Brain microvascular endothelial cell (primary cell): ENCODE data around the gene SLC15A4.

Experiments
- DNase-seq: peaks from one replicate; pipeline ENCODE4 v3.0.0-alpha.2; 2020
- H3K27ac ChIP-seq: fragments of 250-450 bp; sonication (Bioruptor Pico); 2 replicates; pipeline ENCODE4 v1.5.1; 2020; ENCODE audit warnings: mild to moderate bottlenecking, moderate library complexity
- H3K27me3 ChIP-seq: fragments of 250-450 bp; sonication (Bioruptor Pico); replicated peaks from 2 replicates; pipeline ENCODE4 v1.5.1; 2020; ENCODE audit warnings: mild to moderate bottlenecking
- H3K36me3 ChIP-seq: fragments of 250-450 bp; sonication (Bioruptor Pico); replicated peaks from 2 replicates; pipeline ENCODE4 v1.5.1; 2020; ENCODE audit warnings: mild to moderate bottlenecking
- H3K4me3 ChIP-seq: 2 replicates; pipeline ENCODE4 v1.5.1; 2011; ENCODE audit warnings: low read depth, mild to moderate bottlenecking, control low read depth, low read length, moderate library complexity
- in situ Hi-C: cut with HindIII; loops from 2 replicates; pipeline ENCODE4 v1.10.0; 2017; ENCODE audit warnings: low sequenced_read_pairs, low pct_ligation_motif_present
- TF ChIP-seq, protein P1 (sequence below): IDR thresholded peaks from 2 replicates; pipeline ENCODE4 v1.5.1; 2011; ENCODE audit warnings: low read depth, mild to moderate bottlenecking, moderate library complexity, low read length, control low read depth, inconsistent platforms; ENCODE audit errors: missing control alignments

SLC15A4 gene

DNA sequence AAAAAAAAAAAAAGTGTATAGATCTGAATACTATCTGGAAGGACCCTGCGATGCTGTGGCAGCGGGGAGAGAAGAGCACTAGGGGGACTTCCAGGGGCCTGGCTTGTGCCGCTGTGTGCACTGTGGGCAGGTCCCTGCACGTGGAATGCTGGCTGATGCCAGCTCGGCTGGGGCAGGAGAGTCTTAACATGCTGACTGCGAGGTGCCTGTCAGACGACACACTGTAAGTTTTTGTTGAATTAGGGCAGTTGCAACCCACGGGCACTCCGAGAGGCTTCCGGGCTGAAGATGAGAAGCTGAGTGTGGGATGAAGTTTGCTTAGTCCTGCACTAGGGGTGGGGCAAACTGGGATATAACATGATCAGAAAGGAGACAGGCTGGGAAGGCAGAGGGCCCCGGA lies 40.2 kb upstream of the SLC15A4 start:
- no peaks in the 10 kb centered on the region for H3K36me3 ChIP-seq
- H3K27ac ChIP-seq: no peak overlapping the region
- TF ChIP-seq, protein P1, sequence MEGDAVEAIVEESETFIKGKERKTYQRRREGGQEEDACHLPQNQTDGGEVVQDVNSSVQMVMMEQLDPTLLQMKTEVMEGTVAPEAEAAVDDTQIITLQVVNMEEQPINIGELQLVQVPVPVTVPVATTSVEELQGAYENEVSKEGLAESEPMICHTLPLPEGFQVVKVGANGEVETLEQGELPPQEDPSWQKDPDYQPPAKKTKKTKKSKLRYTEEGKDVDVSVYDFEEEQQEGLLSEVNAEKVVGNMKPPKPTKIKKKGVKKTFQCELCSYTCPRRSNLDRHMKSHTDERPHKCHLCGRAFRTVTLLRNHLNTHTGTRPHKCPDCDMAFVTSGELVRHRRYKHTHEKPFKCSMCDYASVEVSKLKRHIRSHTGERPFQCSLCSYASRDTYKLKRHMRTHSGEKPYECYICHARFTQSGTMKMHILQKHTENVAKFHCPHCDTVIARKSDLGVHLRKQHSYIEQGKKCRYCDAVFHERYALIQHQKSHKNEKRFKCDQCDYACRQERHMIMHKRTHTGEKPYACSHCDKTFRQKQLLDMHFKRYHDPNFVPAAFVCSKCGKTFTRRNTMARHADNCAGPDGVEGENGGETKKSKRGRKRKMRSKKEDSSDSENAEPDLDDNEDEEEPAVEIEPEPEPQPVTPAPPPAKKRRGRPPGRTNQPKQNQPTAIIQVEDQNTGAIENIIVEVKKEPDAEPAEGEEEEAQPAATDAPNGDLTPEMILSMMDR: no peak
- H3K27me3 ChIP-seq: no peaks in the 10 kb centered on the region
- in situ Hi-C loops: no loop called here
- no peak overlapping the region for H3K4me3 ChIP-seq
- DNase-seq: no peak

DNA sequence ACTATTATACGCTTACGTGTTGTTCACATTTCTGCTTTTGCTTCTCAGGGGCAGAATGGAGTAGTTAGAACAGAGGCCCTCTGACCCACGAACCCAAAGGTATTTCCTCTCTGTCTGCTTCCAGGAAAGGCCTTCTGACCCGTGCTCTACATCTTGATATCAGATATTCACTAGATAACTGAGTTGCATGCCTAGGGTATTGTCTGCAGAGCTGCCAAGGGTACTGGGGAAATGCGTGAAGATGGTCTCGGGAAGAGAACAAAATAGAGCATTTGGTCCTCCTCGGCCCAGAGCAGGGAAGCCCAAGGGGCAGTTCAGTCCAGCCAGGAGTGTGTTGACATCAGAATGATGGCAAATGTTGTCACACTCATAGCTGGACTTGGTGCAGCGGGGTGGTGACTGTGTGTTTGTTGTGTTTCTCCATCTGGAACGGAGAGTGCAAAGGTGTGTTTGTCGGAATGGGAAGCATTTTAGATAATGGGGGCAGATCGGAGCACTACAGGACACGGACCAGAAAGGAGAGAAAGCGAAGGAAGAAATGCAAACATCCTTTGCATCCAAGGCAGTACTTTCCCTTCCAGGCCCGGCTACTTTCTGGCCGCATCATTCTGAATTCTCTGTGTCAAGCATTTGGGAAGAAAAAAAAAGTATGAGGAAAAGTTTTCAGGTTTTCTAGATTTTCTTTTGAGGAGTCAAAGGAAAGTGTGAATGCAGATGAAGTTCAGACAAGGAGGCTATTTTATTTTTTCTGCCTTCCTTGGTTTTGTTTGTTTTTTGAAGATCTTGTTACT lies 37.7 kb upstream of the SLC15A4 start:
- in situ Hi-C loops: no loop called here
- no peaks in the 10 kb centered on the region for H3K27me3 ChIP-seq
- no peaks in the 10 kb centered on the region for H3K36me3 ChIP-seq
- no peak for DNase-seq
- TF ChIP-seq, protein P1: no peak
- H3K27ac ChIP-seq: no peak overlapping the region
- no peak overlapping the region for H3K4me3 ChIP-seq

DNA sequence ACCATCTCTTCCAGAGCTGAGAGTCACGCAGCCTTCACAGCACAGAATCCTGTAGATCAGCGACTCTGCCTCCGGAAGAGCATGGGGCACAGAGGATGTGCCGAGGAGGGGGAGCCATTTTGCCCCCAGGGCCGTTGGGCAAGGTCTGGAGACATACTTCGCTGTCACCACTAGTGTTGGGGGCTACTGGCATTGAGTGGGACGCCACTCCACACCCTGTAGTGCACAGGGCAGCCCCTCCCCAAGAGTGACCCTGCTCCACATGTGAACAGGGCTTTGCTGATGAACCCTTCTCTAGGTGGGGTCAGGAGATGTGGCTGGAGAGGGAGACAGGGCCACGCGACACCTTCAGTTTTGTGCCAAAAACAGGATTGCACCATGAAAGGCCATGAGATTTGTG lies 35.6 kb upstream of the SLC15A4 start:
- in situ Hi-C loops: no loop called here
- DNase-seq: no peak
- Histone ChIP-seq H3K36me3 (no peaks in the 10 kb centered on the region), H3K27me3 (peaks cover 5% of the 10 kb centered on the region), H3K27ac (no peak overlapping the region), H3K4me3 (no peak overlapping the region)
- TF ChIP-seq, protein P1: no peak

- TF ChIP-seq, protein P1: no peak
- in situ Hi-C loops: no loop called here
- H3K36me3 ChIP-seq: no peaks in the 10 kb centered on the region
- no peak overlapping the region for H3K4me3 ChIP-seq
- peaks cover 16% of the 10 kb centered on the region for H3K27me3 ChIP-seq
- H3K27ac ChIP-seq: no peak overlapping the region
- DNase-seq: no peak
These were observed 33.5 kb upstream of the SLC15A4 start for GRCh38 chr12:128857133-128857763.

GRCh38 chr12:128856791-128857078 lies 33.0 kb upstream of the SLC15A4 start:
- Histone ChIP-seq H3K27me3 (peaks cover 16% of the 10 kb centered on the region), H3K27ac (no peak overlapping the region), H3K4me3 (no peak overlapping the region), H3K36me3 (no peaks in the 10 kb centered on the region)
- in situ Hi-C loops: no loop called here
- no peak for DNase-seq
- TF ChIP-seq, protein P1: no peak
